HG02798 (cell line): Measurements from ENCODE around the gene RHO.
A peak's percentile ranks its signal among the peaks of the same experiment; 100 is the strongest.
"Not testable (repeated sequence)": the region's sequence is repeated elsewhere in the genome, so short reads cannot be mapped to it uniquely, and the experiment has no call there.

Source experiments
- ATAC-seq: cut with Tn5 transposase; IDR thresholded peaks from one replicate; pipeline ENCODE4 v1.9.1; 2021; ENCODE audit warnings: mild to moderate bottlenecking; ENCODE audit not compliant: unreplicated experiment, poor library complexity

Gene RHO

GRCh38 chr3:129528589-129529100 is at the start of gene RHO:
TSS of gene RHO (plus strand) at chr3:129528639. CDS start at chr3:129528734, 95 bp downstream.
- ATAC-seq: no peak

GRCh38 chr3:129481225-129481765 is 47.1 kb upstream of the RHO start:
- not testable (repeated sequence) for ATAC-seq

- ATAC-seq: no peak
Observed at GRCh38 chr3:129481766-129482332, 46.6 kb upstream of the RHO start.

GRCh38 chr3:129482721-129483120 is 45.7 kb upstream of the RHO start:
- ATAC-seq: no peak

- ATAC-seq: no peak
Observed at GRCh38 chr3:129483870-129484269, 44.6 kb upstream of the RHO start.

- not testable (repeated sequence) for ATAC-seq
Observed at GRCh38 chr3:129485146-129485545, 43.3 kb upstream of the RHO start.

GRCh38 chr3:129485721-129486663 is 42.4 kb upstream of the RHO start:
- no peak for ATAC-seq

- ATAC-seq: no peak
Observed at GRCh38 chr3:129486664-129487035, 41.8 kb upstream of the RHO start.

- no peak for ATAC-seq
Observed at GRCh38 chr3:129487183-129487867, 41.1 kb upstream of the RHO start.

GRCh38 chr3:129487868-129488335 is 40.5 kb upstream of the RHO start:
- not testable (repeated sequence) for ATAC-seq

- not testable (repeated sequence) for ATAC-seq
Observed at GRCh38 chr3:129489258-129489657, 39.2 kb upstream of the RHO start.

GRCh38 chr3:129490273-129490675 is 38.2 kb upstream of the RHO start:
- ATAC-seq: peak; percentile 78

- ATAC-seq: not testable (repeated sequence)
Observed at GRCh38 chr3:129491077-129491476, 37.4 kb upstream of the RHO start.

- ATAC-seq: no peak
Observed at GRCh38 chr3:129491794-129492193, 36.6 kb upstream of the RHO start.

- no peak for ATAC-seq
Observed at GRCh38 chr3:129492691-129493090, 35.7 kb upstream of the RHO start.

GRCh38 chr3:129493206-129493605 is 35.2 kb upstream of the RHO start:
- ATAC-seq: no peak

- ATAC-seq: not testable (repeated sequence)
Observed at GRCh38 chr3:129494499-129494898, 33.9 kb upstream of the RHO start.

- not testable (repeated sequence) for ATAC-seq
Observed at GRCh38 chr3:129495006-129495639, 33.3 kb upstream of the RHO start.

GRCh38 chr3:129497876-129498275 is 30.6 kb upstream of the RHO start:
- not testable (repeated sequence) for ATAC-seq
